ENCODE results near the gene CHI3L2.

DNA sequence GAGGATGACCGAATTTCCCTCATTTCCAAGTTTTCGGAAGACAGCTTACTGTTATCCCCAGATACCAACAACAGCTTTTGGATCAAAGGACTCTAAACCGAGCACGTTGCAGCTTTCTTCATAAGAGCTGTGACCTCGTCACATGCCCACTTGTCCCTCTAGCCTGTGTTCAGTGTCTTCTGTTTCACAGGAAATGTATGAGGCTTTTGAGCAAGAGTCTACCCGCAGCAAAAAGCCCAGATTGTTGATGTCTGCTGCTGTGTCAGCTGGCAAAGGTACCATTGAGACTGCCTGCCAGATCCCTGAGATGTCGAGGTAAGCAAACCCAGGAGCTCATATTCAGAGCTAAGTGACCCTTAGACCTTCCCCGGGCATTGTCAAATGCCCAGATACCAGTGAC lies 24.1 kb downstream of the CHI3L2 start:
- no peak for TF ChIP-seq POLR2AphosphoS5 (IDR thresholded peaks at IDR 0.05; ENCODE audit: low read depth, low read length)
- no peak for TF ChIP-seq TAF1 (IDR thresholded peaks at IDR 0.05; ENCODE audit: borderline replicate concordance, low read depth, low read length)

Measured in GM12892 (cell line).